Renal pelvis (tissue), 4 donors: ENCODE results near the gene PACSIN3. TPM values are rescaled to one million over a fixed set of nuclear protein-coding genes. Genes with fewer than 3 reads are reported as not detected.
"Not testable (repeated sequence)": the region's sequence is repeated elsewhere in the genome, so short reads cannot be mapped to it uniquely, and the experiment has no call there.

Experiments used
- DNase-seq: peaks from one replicate; pipeline ENCODE4 v3.0.0-alpha.2; 2013
- polyA plus RNA-seq, 3 donors: library from polyadenylated mRNA; unstranded; fragments of 120-200 nt; gene quantifications; one replicate each; pipeline ENCODE4 v1.2.1, GENCODE V29; 2013; ENCODE audit not compliant: insufficient read length in 3 of 3

Gene PACSIN3
- polyA plus RNA-seq, 3 donors: 36.9 to 44.9 (median 44.6) TPM

- DNase-seq: no peak
Observed at GRCh38 chr11:47204637-47204989, 18.4 kb upstream of the PACSIN3 start.

GRCh38 chr11:47202576-47202975, 16.3 kb upstream of the PACSIN3 start:
- no peak for DNase-seq

GRCh38 chr11:47201015-47201414, 14.8 kb upstream of the PACSIN3 start:
- no peak for DNase-seq

GRCh38 chr11:47198161-47198560, 11.9 kb upstream of the PACSIN3 start:
- not testable (repeated sequence) for DNase-seq

GRCh38 chr11:47192111-47192510, 5.9 kb upstream of the PACSIN3 start:
- no peak for DNase-seq

- DNase-seq: not testable (repeated sequence)
Observed at GRCh38 chr11:47191137-47191536, 4.9 kb upstream of the PACSIN3 start.

- peak; percentile 14 for DNase-seq
Observed at GRCh38 chr11:47189100-47189834, 3.0 kb upstream of the PACSIN3 start.

- peak; percentile 41 for DNase-seq
Observed at GRCh38 chr11:47188259-47188658, 2.0 kb upstream of the PACSIN3 start.

GRCh38 chr11:47187723-47188122, 1.5 kb upstream of the PACSIN3 start:
- no peak for DNase-seq

- peak; percentile 36 for DNase-seq
Observed at GRCh38 chr11:47186700-47187695, 764 bp upstream of the PACSIN3 start.

GRCh38 chr11:47185305-47186075, 744 bp downstream of the PACSIN3 start:
- peak; percentile 52 for DNase-seq

- DNase-seq: no peak
Observed at GRCh38 chr11:47184711-47185304, 1.4 kb downstream of the PACSIN3 start.

- DNase-seq: no peak
Observed at GRCh38 chr11:47183969-47184368, 2.3 kb downstream of the PACSIN3 start.

GRCh38 chr11:47183031-47183856, 3.0 kb downstream of the PACSIN3 start:
- no peak for DNase-seq

GRCh38 chr11:47182380-47182779, 3.9 kb downstream of the PACSIN3 start:
- no peak for DNase-seq

- no peak for DNase-seq
Observed at GRCh38 chr11:47181271-47181670, 5.0 kb downstream of the PACSIN3 start.

GRCh38 chr11:47180006-47180787, 6.0 kb downstream of the PACSIN3 start:
- no peak for DNase-seq

GRCh38 chr11:47179655-47179991, 6.6 kb downstream of the PACSIN3 start:
- DNase-seq: no peak

GRCh38 chr11:47178737-47179654, 7.2 kb downstream of the PACSIN3 start:
- DNase-seq: no peak
